ENCODE measurements around the gene VAPB. TPM values are rescaled to one million over a fixed set of nuclear protein-coding genes. Genes with fewer than 3 reads are reported as not detected.

Gene VAPB, protein sequence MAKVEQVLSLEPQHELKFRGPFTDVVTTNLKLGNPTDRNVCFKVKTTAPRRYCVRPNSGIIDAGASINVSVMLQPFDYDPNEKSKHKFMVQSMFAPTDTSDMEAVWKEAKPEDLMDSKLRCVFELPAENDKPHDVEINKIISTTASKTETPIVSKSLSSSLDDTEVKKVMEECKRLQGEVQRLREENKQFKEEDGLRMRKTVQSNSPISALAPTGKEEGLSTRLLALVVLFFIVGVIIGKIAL
- 47.6 and 49.9 TPM in 2 replicates for total RNA-seq
- long read RNA-seq, full-length matches to known transcripts, result 7 of 35 reads
- long read RNA-seq, partial matches to known transcripts, result 10 of 35 reads
- long read RNA-seq, other reads (novel, unspliced or antisense), result 18 of 35 reads

DNA sequence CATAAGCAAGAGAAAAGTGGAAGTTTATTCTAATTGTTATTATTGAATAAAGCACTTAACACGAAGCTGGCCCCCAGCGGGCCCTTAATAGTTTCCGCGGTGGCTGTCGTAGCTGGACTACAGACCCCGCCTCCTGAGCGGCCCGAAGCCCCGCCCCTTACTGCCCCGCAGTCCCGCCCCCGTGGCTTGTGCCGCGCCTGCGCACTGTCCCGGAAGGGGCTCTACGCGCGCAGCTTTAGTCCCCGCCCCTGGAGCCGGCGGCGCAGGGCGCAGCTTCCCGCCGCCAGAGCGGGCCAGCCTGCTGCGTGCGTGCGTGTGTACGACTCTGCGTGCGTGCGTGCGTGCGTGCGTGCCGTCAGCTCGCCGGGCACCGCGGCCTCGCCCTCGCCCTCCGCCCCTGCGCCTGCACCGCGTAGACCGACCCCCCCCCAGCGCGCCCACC, at the start of gene VAPB:
Gene VAPB (plus strand): TSS at position 348 of the 442 bp plus-strand sequence. CDS start 231 bp downstream, outside the sequence.
- no peaks in the 10 kb centered on the region for H3K27me3 Mint-ChIP-seq (ENCODE audit: unreplicated experiment)
- TF ChIP-seq, protein P1, sequence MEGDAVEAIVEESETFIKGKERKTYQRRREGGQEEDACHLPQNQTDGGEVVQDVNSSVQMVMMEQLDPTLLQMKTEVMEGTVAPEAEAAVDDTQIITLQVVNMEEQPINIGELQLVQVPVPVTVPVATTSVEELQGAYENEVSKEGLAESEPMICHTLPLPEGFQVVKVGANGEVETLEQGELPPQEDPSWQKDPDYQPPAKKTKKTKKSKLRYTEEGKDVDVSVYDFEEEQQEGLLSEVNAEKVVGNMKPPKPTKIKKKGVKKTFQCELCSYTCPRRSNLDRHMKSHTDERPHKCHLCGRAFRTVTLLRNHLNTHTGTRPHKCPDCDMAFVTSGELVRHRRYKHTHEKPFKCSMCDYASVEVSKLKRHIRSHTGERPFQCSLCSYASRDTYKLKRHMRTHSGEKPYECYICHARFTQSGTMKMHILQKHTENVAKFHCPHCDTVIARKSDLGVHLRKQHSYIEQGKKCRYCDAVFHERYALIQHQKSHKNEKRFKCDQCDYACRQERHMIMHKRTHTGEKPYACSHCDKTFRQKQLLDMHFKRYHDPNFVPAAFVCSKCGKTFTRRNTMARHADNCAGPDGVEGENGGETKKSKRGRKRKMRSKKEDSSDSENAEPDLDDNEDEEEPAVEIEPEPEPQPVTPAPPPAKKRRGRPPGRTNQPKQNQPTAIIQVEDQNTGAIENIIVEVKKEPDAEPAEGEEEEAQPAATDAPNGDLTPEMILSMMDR (IDR thresholded peaks at IDR 0.05), result no peak
- peaks cover 4% of the 10 kb centered on the region for H3K9me3 Mint-ChIP-seq (ENCODE audit: unreplicated experiment)
- H3K4me3 Mint-ChIP-seq (ENCODE audit: unreplicated experiment), result peak within 1 kb of the TSS; percentile 88
- H3K4me1 Mint-ChIP-seq (ENCODE audit: unreplicated experiment), result peaks cover 33% of the 10 kb centered on the region
- H3K36me3 Mint-ChIP-seq (ENCODE audit: unreplicated experiment), result peaks cover 3% of the 10 kb centered on the region
- H3K27ac Mint-ChIP-seq (ENCODE audit: unreplicated experiment), result peak within 1 kb of the TSS; percentile 94
- DNase-seq (ENCODE audit: extremely low spot score, unreplicated experiment), result peak; percentile 99

DNA sequence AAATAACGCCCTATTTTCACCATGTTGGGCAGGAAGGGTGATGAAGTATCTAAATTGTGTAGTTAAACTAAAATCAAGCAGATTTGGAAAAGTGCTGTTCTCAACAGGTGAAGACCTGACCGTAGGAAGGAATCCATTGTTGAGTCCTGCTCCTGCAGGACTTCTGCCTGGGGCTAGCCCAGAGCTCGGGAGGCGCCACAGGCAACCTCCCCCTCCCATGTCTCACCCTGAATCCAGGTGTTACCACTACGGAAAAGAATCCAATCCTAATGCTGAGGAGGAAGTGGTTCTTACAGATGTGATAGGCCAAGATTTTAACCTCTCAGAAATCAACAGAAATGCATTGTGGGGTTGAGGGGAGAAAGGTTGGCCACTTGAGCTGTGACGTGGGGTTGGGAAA, 49.3 kb upstream of the VAPB start:
- Mint-ChIP-seq H3K27me3 (ENCODE audit: unreplicated experiment) (no peaks in the 10 kb centered on the region), H3K4me3 (ENCODE audit: unreplicated experiment) (no peak overlapping the region), H3K9me3 (ENCODE audit: unreplicated experiment) (peaks cover 5% of the 10 kb centered on the region), H3K4me1 (ENCODE audit: unreplicated experiment) (peaks cover 23% of the 10 kb centered on the region), H3K36me3 (ENCODE audit: unreplicated experiment) (peaks cover 7% of the 10 kb centered on the region), H3K27ac (ENCODE audit: unreplicated experiment) (no peak overlapping the region)
- no peak for DNase-seq (ENCODE audit: extremely low spot score, unreplicated experiment)
- TF ChIP-seq, protein P1 (IDR thresholded peaks at IDR 0.05), result no peak

DNA sequence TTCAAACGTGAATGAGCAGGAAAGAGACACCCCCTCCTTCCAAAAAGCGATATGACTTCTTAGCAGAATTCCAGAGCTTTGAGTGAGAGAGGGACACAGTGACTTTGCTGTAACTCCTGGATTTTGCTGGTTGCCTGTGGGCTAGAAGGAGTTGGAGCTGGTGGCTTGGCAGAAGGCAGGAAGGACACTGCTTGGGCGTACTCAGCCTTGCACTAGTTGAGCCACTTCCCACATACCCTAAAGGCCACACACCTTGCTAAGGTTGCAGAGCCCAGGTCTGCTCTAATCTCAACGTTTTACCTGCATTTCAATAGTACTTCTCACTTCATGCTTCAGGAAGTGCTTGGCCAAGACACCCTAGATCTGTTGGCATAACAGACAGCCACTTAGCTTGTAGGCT, 48.9 kb upstream of the VAPB start:
- Mint-ChIP-seq H3K4me3 (ENCODE audit: unreplicated experiment) (no peak overlapping the region), H3K4me1 (ENCODE audit: unreplicated experiment) (peaks cover 23% of the 10 kb centered on the region), H3K9me3 (ENCODE audit: unreplicated experiment) (peaks cover 5% of the 10 kb centered on the region), H3K36me3 (ENCODE audit: unreplicated experiment) (peaks cover 7% of the 10 kb centered on the region), H3K27me3 (ENCODE audit: unreplicated experiment) (no peaks in the 10 kb centered on the region), H3K27ac (ENCODE audit: unreplicated experiment) (peak overlapping the region; percentile 73)
- DNase-seq (ENCODE audit: extremely low spot score, unreplicated experiment), result no peak
- TF ChIP-seq, protein P1 (IDR thresholded peaks at IDR 0.05), result no peak

DNA sequence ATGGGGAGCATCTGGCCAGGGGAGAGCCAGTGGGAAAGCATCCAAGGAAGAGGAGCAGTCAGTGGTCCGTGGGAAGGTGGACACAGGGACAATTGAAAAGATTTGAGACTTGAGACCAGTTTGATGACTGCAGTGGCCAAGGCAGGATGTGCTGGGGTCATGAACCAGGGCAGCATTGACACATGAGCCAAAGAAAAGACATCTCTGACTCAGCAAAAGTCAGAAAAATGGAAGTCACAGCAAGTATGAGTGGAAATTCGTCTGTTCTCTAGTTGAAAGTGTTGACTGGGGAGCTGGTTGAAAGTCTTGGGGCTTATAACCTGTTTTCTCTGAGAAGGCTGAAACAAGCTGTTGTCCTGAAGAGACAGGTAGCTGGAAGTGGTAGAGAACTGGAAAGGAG, 48.2 kb upstream of the VAPB start:
- peaks cover 5% of the 10 kb centered on the region for H3K9me3 Mint-ChIP-seq (ENCODE audit: unreplicated experiment)
- peaks cover 9% of the 10 kb centered on the region for H3K36me3 Mint-ChIP-seq (ENCODE audit: unreplicated experiment)
- peak overlapping the region; percentile 73 for H3K27ac Mint-ChIP-seq (ENCODE audit: unreplicated experiment)
- peaks cover 23% of the 10 kb centered on the region for H3K4me1 Mint-ChIP-seq (ENCODE audit: unreplicated experiment)
- TF ChIP-seq, protein P1 (IDR thresholded peaks at IDR 0.05), result no peak
- H3K27me3 Mint-ChIP-seq (ENCODE audit: unreplicated experiment), result no peaks in the 10 kb centered on the region
- DNase-seq (ENCODE audit: extremely low spot score, unreplicated experiment), result no peak
- H3K4me3 Mint-ChIP-seq (ENCODE audit: unreplicated experiment), result no peak overlapping the region

DNA sequence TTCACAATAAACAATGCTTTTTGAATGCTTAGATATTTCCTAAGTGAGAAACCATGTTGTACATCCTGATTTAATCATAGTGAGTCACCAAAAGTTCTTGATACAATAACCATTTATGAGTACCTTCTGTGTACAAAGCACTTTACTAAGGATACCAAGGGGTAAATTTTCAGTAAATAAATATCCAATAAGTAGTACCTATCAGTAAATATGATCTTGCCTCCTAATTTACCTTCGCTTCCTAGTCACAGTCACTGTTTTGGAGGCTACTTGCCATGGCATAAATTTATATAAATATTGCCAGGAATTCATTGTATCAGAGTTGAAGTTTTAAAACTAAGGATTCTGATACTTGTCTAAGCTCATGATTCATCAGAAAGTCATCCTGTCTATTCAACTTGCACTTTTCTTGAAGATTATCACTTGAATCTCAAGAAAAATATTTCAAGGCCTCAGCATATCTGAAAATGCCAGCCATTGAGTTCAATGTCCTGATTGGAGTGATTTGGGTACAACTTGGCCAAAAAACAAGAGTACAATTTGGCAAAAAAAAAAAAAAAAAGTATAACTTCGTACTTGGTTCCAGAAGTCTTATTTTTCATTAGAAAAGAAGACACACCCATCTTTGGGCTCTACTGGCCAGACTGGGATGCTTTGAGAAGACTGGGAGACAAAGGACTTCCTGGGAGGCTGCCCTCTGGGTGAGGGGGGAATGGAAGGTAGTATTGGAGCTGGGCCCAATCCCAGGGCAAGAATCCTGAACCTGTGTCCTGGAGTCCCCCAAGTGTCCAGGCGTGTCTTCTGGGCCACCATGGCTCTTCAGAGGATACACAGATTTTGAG, 46.7 kb upstream of the VAPB start:
- no peaks in the 10 kb centered on the region for H3K27me3 Mint-ChIP-seq (ENCODE audit: unreplicated experiment)
- peaks cover 5% of the 10 kb centered on the region for H3K9me3 Mint-ChIP-seq (ENCODE audit: unreplicated experiment)
- no peak overlapping the region for H3K4me3 Mint-ChIP-seq (ENCODE audit: unreplicated experiment)
- H3K36me3 Mint-ChIP-seq (ENCODE audit: unreplicated experiment), result peaks cover 17% of the 10 kb centered on the region
- peak overlapping the region; percentile 80 for H3K27ac Mint-ChIP-seq (ENCODE audit: unreplicated experiment)
- DNase-seq (ENCODE audit: extremely low spot score, unreplicated experiment), result no peak
- TF ChIP-seq, protein P1 (IDR thresholded peaks at IDR 0.05), result no peak
- peaks cover 23% of the 10 kb centered on the region for H3K4me1 Mint-ChIP-seq (ENCODE audit: unreplicated experiment)

All from osteocyte (in vitro differentiated cells).